Activated B cell treated with CpG ODN at 0.5 μM for 24 hours (primary cell): Measurements from ENCODE around the gene FNDC5. TPM values are rescaled to one million over a fixed set of nuclear protein-coding genes. Genes with fewer than 3 reads are reported as not detected.

ENCODE experiments used
- ATAC-seq: fragments of 200-7000 bp; cut with Tn5 transposase; one replicate; pipeline ENCODE4 v1.10.0; 2021; ENCODE audit warnings: low read depth, mild to moderate bottlenecking, moderate library complexity
- CTCF ChIA-PET: fragments of 350-600 bp; sonication (Branson Sonifier 250); formaldehyde crosslinking; loops from one replicate; lab custom pipeline; 2021; ENCODE audit warnings: antibody characterized with exemption; lab: Charles Lee
- POLR2A ChIA-PET: fragments of 350-600 bp; sonication (Branson Sonifier 250); formaldehyde crosslinking; loops from one replicate; lab custom pipeline; 2021; ENCODE audit warnings: antibody characterized with exemption; lab: Charles Lee
- DNase-seq: peaks from one replicate; pipeline ENCODE4 v3.0.0; 2022
- H3K27ac Mint-ChIP-seq: one replicate; pipeline ENCODE4 v1.8.0; 2020; ENCODE audit warnings: mixed read lengths
- H3K27me3 Mint-ChIP-seq: one replicate; pipeline ENCODE4 v1.8.0; 2021; ENCODE audit warnings: mixed read lengths
- H3K36me3 Mint-ChIP-seq: one replicate; pipeline ENCODE4 v1.8.0; 2021; ENCODE audit warnings: low read depth, mixed read lengths
- H3K4me1 Mint-ChIP-seq: one replicate; pipeline ENCODE4 v1.8.0; 2021; ENCODE audit warnings: mixed read lengths
- H3K4me3 Mint-ChIP-seq: one replicate; pipeline ENCODE4 v1.8.0; 2020; ENCODE audit warnings: mild to moderate bottlenecking, mixed read lengths
- H3K9me3 Mint-ChIP-seq: one replicate; pipeline ENCODE4 v1.8.0; 2020; ENCODE audit warnings: mixed read lengths
- intact Hi-C: fragments of 100-400 bp; cut with micrococcal nuclease; formaldehyde crosslinking; loops from one replicate; pipeline ENCODE4 v1.15.1; 2024
- total RNA-seq: library from RNA; stranded (reverse); gene quantifications from 2 replicates; pipeline ENCODE4 v1.2.3, GENCODE V29; 2022
- TF ChIP-seq, protein P1 (sequence below): fragments of 200-600 bp; IDR thresholded peaks from one replicate; pipeline ENCODE4 v1.8.0; 2022; ENCODE audit warnings: antibody characterized with exemption, mild to moderate bottlenecking

Gene FNDC5
- total RNA-seq, 1 donor from 2014 or later, result 0.55 TPM

DNA sequence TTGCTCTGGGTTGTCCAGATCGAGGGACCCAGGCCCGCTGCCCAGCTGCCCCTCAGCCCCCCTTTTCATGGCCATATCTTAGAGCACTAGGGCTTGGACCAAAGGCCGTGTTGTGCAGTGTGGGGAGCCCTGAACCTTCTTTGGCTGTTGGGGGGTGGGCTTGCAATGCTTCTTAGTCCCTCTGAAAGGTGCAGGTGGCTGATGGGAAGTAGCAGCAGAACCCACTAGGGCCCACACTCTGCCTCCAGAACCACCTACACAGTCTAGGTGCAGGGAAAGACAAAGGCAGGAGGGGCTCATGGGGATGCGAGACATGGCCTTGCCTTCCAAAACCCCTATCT lies 13.3 kb upstream of the FNDC5 start:
- Mint-ChIP-seq H3K9me3 (no peaks in the 10 kb centered on the region), H3K36me3 (no peaks in the 10 kb centered on the region), H3K4me1 (peaks cover 8% of the 10 kb centered on the region), H3K27ac (no peak overlapping the region), H3K4me3 (no peak overlapping the region), H3K27me3 (peaks cover 45% of the 10 kb centered on the region)
- TF ChIP-seq, protein P1, sequence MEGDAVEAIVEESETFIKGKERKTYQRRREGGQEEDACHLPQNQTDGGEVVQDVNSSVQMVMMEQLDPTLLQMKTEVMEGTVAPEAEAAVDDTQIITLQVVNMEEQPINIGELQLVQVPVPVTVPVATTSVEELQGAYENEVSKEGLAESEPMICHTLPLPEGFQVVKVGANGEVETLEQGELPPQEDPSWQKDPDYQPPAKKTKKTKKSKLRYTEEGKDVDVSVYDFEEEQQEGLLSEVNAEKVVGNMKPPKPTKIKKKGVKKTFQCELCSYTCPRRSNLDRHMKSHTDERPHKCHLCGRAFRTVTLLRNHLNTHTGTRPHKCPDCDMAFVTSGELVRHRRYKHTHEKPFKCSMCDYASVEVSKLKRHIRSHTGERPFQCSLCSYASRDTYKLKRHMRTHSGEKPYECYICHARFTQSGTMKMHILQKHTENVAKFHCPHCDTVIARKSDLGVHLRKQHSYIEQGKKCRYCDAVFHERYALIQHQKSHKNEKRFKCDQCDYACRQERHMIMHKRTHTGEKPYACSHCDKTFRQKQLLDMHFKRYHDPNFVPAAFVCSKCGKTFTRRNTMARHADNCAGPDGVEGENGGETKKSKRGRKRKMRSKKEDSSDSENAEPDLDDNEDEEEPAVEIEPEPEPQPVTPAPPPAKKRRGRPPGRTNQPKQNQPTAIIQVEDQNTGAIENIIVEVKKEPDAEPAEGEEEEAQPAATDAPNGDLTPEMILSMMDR, result no peak
- POLR2A ChIA-PET, result no interaction called here
- CTCF ChIA-PET, result no interaction called here
- ATAC-seq (no peak), DNase-seq (no peak)
- intact Hi-C loops, result no loop called here

DNA sequence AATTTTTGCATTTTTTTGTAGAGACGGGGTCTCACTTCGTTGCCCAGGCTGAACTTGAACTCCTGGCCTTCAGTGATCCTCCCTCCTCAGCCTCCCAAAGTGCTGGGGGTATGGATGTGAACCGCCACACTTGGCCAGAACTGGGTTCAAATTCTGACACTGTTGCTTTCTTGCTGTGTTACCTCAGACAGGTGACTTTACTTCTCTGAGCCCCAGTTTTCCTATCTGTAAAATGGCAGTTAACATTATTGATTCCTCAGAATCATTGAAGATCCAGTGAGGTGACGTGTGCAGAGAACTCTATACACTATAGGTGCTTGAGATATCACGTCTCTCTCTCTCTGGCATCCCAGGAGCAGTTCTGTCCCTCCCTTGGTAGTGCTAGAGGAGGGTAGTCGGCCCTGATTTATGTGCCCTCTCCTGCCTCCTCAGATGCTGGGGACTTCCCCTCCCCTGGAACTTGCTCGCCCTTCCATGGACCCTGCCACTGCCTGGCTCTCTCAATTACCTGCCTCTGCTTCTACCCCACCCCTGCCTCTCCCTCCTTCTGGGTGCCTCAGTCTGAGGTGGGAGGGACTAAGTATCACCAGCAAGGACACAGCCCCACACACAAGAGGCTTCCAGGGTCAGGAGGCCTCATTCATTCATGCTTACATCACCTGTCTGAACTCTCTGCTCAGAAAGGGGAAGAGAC lies 12.8 kb upstream of the FNDC5 start:
- intact Hi-C loops, result no loop called here
- TF ChIP-seq, protein P1, result no peak
- no peaks in the 10 kb centered on the region for H3K36me3 Mint-ChIP-seq
- DNase-seq (no peak), ATAC-seq (no peak)
- no peak overlapping the region for H3K27ac Mint-ChIP-seq
- H3K27me3 Mint-ChIP-seq, result peaks cover 41% of the 10 kb centered on the region
- ChIA-PET POLR2A (no interaction called here), CTCF (no interaction called here)
- H3K4me3 Mint-ChIP-seq, result no peak overlapping the region
- peaks cover 8% of the 10 kb centered on the region for H3K4me1 Mint-ChIP-seq
- no peaks in the 10 kb centered on the region for H3K9me3 Mint-ChIP-seq

DNA sequence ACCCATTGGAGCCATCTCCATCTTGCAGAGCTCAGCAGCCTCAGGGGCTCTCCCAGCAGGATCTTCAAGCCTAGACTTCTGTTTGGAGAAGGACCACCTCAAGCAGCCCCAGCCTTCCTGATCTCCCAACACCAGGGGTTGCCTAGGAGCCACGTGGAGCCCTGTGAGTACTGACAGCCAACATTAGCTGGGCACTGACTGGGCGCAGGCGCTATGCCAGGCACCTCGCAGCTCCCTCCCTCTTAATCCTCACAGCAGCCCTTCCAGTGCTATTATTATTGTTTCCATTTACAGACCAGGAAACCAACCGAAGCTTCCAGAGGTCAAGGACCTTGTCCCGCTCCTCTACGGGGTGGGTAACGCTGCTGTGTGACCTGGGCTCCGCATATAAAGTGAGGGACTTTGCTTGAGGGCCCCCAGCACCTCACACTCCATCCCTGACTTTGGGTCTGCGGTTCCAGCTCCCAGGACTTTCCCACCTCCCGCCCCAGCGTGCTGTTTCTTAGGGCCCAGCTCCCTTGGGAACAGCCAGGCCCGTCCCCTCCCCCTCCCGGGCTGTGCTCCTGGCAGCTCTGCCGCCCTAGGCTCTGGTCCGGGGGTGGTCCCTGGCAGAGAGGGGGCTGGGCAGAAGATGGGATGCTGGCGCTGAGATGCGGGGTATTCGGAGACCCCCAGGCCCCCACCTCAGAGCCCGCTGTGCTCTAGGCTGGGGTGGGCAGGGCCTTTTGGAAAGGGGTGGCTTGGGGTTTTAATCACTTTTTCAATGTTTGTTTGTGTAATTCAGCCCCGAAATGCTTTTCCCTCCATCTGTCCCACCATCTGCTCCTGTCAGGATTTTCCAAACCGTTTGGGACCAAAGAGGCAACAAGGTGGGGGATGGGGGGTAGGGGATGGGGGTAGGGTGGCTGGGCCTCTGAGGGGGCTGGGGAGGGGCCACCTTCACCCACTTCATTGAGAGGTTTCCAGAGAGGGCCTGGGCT lies 11.4 kb upstream of the FNDC5 start:
- peaks cover 38% of the 10 kb centered on the region for H3K27me3 Mint-ChIP-seq
- CTCF ChIA-PET, result no interaction called here

DNA sequence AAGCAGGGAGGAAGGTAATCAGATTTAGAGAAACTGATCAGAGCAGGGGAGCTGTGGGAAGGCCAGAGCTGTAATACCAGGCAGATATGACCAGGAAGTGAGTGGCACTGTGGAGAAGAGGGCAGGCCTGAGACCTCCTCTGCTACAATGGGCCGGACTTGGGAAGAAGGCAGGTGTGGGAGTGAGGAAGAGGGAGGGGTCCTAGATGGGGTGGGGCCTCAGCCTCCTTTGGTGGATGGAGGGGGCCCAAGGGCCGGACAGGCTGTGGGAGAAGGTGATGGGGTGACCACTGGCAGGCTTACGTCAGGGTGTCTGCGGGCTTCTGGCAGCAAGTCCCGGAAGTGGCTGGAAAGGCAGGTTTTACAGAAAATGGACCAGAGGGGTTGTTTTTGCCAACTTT lies 10.6 kb upstream of the FNDC5 start:
- Mint-ChIP-seq H3K4me3 (no peak overlapping the region), H3K36me3 (no peaks in the 10 kb centered on the region), H3K9me3 (no peaks in the 10 kb centered on the region), H3K27me3 (peaks cover 34% of the 10 kb centered on the region), H3K27ac (no peak overlapping the region), H3K4me1 (peaks cover 6% of the 10 kb centered on the region)
- DNase-seq (no peak), ATAC-seq (no peak)
- POLR2A ChIA-PET, result no interaction called here
- TF ChIP-seq, protein P1, result no peak
- intact Hi-C loops, result no loop called here
- CTCF ChIA-PET, result interaction anchor here (1.0 kb wide), 1 partner anchor 16 kb away, joined by 3 read pairs; no protein-coding TSS in a partner anchor

More for the DNA sequence above, 11.4 kb upstream of the FNDC5 start:
- Mint-ChIP-seq H3K36me3 (no peaks in the 10 kb centered on the region), H3K27ac (no peak overlapping the region), H3K9me3 (no peaks in the 10 kb centered on the region), H3K4me1 (peaks cover 8% of the 10 kb centered on the region), H3K4me3 (no peak overlapping the region)
- ATAC-seq (no peak), DNase-seq (no peak)
- POLR2A ChIA-PET, result no interaction called here
- TF ChIP-seq, protein P1, result no peak
- intact Hi-C loops, result no loop called here

DNA sequence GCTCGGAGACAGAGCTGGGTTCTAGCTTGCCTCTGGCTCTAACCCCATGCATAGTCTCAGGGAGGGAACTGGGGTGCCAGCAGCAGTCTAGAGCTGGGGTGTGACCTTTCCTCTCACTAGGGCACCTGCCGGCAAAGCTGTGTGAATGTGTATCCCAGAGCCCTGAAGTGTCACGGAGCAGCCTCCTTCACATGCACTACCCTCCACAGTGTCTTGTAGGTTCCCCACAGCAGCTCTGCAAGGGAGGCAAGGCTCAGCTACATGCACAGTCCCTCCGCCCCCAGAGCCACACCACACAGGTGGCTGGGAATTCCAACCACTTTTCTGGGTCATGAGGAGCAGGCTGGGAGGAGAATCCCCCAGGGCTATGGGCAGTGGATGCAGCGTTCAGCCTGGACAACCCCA lies 7.9 kb upstream of the FNDC5 start:
- POLR2A ChIA-PET, result interaction anchor here (0.6 kb wide), 1 partner anchor 239 kb away, joined by 3 read pairs; no protein-coding TSS in a partner anchor
- CTCF ChIA-PET, result interaction anchor here (0.9 kb wide), 1 partner anchor 209 kb away, joined by 3 read pairs; no protein-coding TSS in a partner anchor
- intact Hi-C loops, result no loop called here
- no peaks in the 10 kb centered on the region for H3K36me3 Mint-ChIP-seq
- ATAC-seq, result no peak
- H3K9me3 Mint-ChIP-seq, result no peaks in the 10 kb centered on the region
- H3K4me3 Mint-ChIP-seq, result no peak overlapping the region
- peaks cover 27% of the 10 kb centered on the region for H3K27me3 Mint-ChIP-seq
- no peak for DNase-seq
- H3K4me1 Mint-ChIP-seq, result peaks cover 8% of the 10 kb centered on the region
- TF ChIP-seq, protein P1, result no peak
- no peak overlapping the region for H3K27ac Mint-ChIP-seq
